Fibroblast of mammary gland (primary cell): Measurements from ENCODE around the gene RAP2A.

Source experiments
- DNase-seq: peaks from one replicate; pipeline ENCODE4 v3.0.0-alpha.2; 2010; ENCODE audit warnings: low read depth
- H3K4me3 ChIP-seq: 2 replicates; pipeline ENCODE4 v1.5.1; 2011; ENCODE audit warnings: low read depth, mild to moderate bottlenecking, low read length, moderate library complexity; ENCODE audit not compliant: control insufficient read depth
- CTCF ChIP-seq: conservative IDR thresholded peaks from 2 replicates; pipeline ENCODE4 v1.5.1; 2011; ENCODE audit warnings: low read depth, low read length, inconsistent platforms; ENCODE audit not compliant: control insufficient read depth, insufficient read depth

RAP2A gene

GRCh38 chr13:97429681-97430081 lies 4.3 kb upstream of the RAP2A start:
- peak; percentile 77 for DNase-seq
- TF ChIP-seq CTCF, result no peak
- H3K4me3 ChIP-seq, result peak overlapping the region; percentile 27

- no peak for TF ChIP-seq CTCF
- DNase-seq, result no peak
- no peak overlapping the region for H3K4me3 ChIP-seq
Measured at GRCh38 chr13:97430296-97430695, 3.7 kb upstream of the RAP2A start.

GRCh38 chr13:97431171-97431764 lies 2.7 kb upstream of the RAP2A start:
- TF ChIP-seq CTCF, result no peak
- no peak for DNase-seq
- H3K4me3 ChIP-seq, result no peak overlapping the region

GRCh38 chr13:97432232-97432916 lies 1.6 kb upstream of the RAP2A start:
- TF ChIP-seq CTCF, result no peak
- peak overlapping the region; percentile 87 for H3K4me3 ChIP-seq
- DNase-seq, result no peak

- H3K4me3 ChIP-seq, result peak overlapping the region; percentile 89
- TF ChIP-seq CTCF, result no peak
- peak; percentile 100 for DNase-seq
Measured at GRCh38 chr13:97432917-97433726, 847 bp upstream of the RAP2A start.

- TF ChIP-seq CTCF, result no peak
- peak; percentile 24 for DNase-seq
- H3K4me3 ChIP-seq, result peak overlapping the region; percentile 70
Measured at GRCh38 chr13:97434397-97435201, 630 bp downstream of the RAP2A start.
